ENCODE results near the gene SLC27A6. TPM values are rescaled to one million over a fixed set of nuclear protein-coding genes. Genes with fewer than 3 reads are reported as not detected.

Gene SLC27A6
- total and polyA plus RNA-seq, 10 of the 15 experiments (the other 5 are each of a cell fraction or from before 2014, with no cell fraction given) = not detected

- TF ChIP-seq, protein P1, sequence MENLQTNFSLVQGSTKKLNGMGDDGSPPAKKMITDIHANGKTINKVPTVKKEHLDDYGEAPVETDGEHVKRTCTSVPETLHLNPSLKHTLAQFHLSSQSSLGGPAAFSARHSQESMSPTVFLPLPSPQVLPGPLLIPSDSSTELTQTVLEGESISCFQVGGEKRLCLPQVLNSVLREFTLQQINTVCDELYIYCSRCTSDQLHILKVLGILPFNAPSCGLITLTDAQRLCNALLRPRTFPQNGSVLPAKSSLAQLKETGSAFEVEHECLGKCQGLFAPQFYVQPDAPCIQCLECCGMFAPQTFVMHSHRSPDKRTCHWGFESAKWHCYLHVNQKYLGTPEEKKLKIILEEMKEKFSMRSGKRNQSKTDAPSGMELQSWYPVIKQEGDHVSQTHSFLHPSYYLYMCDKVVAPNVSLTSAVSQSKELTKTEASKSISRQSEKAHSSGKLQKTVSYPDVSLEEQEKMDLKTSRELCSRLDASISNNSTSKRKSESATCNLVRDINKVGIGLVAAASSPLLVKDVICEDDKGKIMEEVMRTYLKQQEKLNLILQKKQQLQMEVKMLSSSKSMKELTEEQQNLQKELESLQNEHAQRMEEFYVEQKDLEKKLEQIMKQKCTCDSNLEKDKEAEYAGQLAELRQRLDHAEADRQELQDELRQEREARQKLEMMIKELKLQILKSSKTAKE (IDR thresholded peaks at IDR 0.05; ENCODE audit: low read depth, poor library complexity, severe bottlenecking) = no peak
- TF ChIP-seq BHLHE40 (IDR thresholded peaks at IDR 0.05; ENCODE audit: borderline replicate concordance in 1 of 2, low read depth in 2 of 2, low read length in 1 of 2) (no peak), PAX8 (IDR thresholded peaks at IDR 0.05) (no peak)
These were observed 1.6 kb downstream of the SLC27A6 start (continued) for GRCh38 chr5:128966846-128967245.

GRCh38 chr5:128973244-128973643, 8.0 kb downstream of the SLC27A6 start:
- no peak overlapping the region for H3K9ac ChIP-seq (ENCODE audit: control insufficient read depth, insufficient read depth, low read length)
- no peak overlapping the region for H2AFZ ChIP-seq (ENCODE audit: control insufficient read depth, low read depth, low read length)
- H3K27ac ChIP-seq (ENCODE audit: control insufficient read depth, insufficient read depth) = no peak overlapping the region
- no peaks in the 10 kb centered on the region for H3K9me3 ChIP-seq (replicated peaks; ENCODE audit: control insufficient read depth, insufficient read depth, low read length)
- ChIA-PET CTCF (interaction anchor here (1.1 kb wide), 1 partner anchor 9 kb away, joined by 4 read pairs; no protein-coding TSS in a partner anchor), POLR2A (no interaction called here), SMC1A (ENCODE audit: uncharacterized antibody, unreplicated experiment) (no interaction called here), RAD21 (ENCODE audit: unreplicated experiment) (no interaction called here)
- intact Hi-C loops (cut with micrococcal nuclease; ENCODE audit: unreplicated experiment) = no loop called here
- no peak for DNase-seq (ENCODE audit: low read depth, low spot score)
- no peaks in the 10 kb centered on the region for H3K79me2 ChIP-seq (ENCODE audit: control insufficient read depth, insufficient read depth, low read length)
- H4K20me1 ChIP-seq (ENCODE audit: control insufficient read depth, insufficient read depth) = no peaks in the 10 kb centered on the region
- H3K4me3 ChIP-seq = no peak overlapping the region
- no peak for ATAC-seq
- 26% methylated on average over 9 of the region's 9 CpGs for WGBS (ENCODE audit: insufficient coverage, insufficient replicate concordance, low lambda C conversion rate, missing lambda C conversion rate)
- no peaks in the 10 kb centered on the region for H3K36me3 ChIP-seq (ENCODE audit: control insufficient read depth in 2 of 2, insufficient read depth in 2 of 2, low read length in 1 of 2)
- H3K4me1 ChIP-seq (ENCODE audit: control insufficient read depth, insufficient read depth, low read length) = no peaks in the 10 kb centered on the region
- H3K27me3 ChIP-seq (replicated peaks in 1 of 2; ENCODE audit: control insufficient read depth in 2 of 2, insufficient read depth in 2 of 2, low read length in 1 of 2) = no peaks in the 10 kb centered on the region
- no peak for FAIRE-seq
- no peak overlapping the region for H3K4me2 ChIP-seq (ENCODE audit: control insufficient read depth, insufficient read depth)
- in situ Hi-C loops (cut with MboI) = no loop called here
- BruUV-seq (replicated peaks) = no TSS peak
- TF ChIP-seq, protein P2, sequence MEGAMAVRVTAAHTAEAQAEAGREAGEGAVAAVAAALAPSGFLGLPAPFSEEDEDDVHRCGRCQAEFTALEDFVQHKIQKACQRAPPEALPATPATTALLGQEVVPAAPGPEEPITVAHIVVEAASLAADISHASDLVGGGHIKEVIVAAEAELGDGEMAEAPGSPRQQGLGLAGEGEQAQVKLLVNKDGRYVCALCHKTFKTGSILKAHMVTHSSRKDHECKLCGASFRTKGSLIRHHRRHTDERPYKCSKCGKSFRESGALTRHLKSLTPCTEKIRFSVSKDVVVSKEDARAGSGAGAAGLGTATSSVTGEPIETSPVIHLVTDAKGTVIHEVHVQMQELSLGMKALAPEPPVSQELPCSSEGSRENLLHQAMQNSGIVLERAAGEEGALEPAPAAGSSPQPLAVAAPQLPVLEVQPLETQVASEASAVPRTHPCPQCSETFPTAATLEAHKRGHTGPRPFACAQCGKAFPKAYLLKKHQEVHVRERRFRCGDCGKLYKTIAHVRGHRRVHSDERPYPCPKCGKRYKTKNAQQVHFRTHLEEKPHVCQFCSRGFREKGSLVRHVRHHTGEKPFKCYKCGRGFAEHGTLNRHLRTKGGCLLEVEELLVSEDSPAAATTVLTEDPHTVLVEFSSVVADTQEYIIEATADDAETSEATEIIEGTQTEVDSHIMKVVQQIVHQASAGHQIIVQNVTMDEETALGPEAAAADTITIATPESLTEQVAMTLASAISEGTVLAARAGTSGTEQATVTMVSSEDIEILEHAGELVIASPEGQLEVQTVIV (IDR thresholded peaks at IDR 0.05; ENCODE audit: borderline replicate concordance, partially characterized antibody) = no peak
- TF ChIP-seq CTCF (IDR thresholded peaks at IDR 0.05 in 2 of 3, conservative IDR thresholded peaks at IDR 0.05 in 1 of 3; ENCODE audit: control insufficient read depth in 2 of 3, extremely low read depth in 1 of 3, insufficient read depth in 1 of 3, low read depth in 3 of 3, low read length in 3 of 3) (no peak), MYB (IDR thresholded peaks at IDR 0.05; ENCODE audit: borderline replicate concordance, low read depth, low read length) (no peak), USF2 (IDR thresholded peaks at IDR 0.05; ENCODE audit: borderline replicate concordance, low read depth, low read length) (no peak), NRF1 (conservative IDR thresholded peaks at IDR 0.05; ENCODE audit: low read depth, low read length) (no peak), SMAD5 (IDR thresholded peaks at IDR 0.05; ENCODE audit: low read depth) (no peak), STAT3 (IDR thresholded peaks at IDR 0.05; ENCODE audit: low read depth, low read length) (no peak), TCF12 (IDR thresholded peaks at IDR 0.05; ENCODE audit: low read depth, low read length) (no peak), POLR2AphosphoS5 (IDR thresholded peaks at IDR 0.05; ENCODE audit: low read length) (no peak)
- TF ChIP-seq, protein P3, sequence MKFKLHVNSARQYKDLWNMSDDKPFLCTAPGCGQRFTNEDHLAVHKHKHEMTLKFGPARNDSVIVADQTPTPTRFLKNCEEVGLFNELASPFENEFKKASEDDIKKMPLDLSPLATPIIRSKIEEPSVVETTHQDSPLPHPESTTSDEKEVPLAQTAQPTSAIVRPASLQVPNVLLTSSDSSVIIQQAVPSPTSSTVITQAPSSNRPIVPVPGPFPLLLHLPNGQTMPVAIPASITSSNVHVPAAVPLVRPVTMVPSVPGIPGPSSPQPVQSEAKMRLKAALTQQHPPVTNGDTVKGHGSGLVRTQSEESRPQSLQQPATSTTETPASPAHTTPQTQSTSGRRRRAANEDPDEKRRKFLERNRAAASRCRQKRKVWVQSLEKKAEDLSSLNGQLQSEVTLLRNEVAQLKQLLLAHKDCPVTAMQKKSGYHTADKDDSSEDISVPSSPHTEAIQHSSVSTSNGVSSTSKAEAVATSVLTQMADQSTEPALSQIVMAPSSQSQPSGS (IDR thresholded peaks at IDR 0.05; ENCODE audit: low read length) = no peak
